ENCODE data around the gene SPTBN5. TPM values are rescaled to one million over a fixed set of nuclear protein-coding genes. Genes with fewer than 3 reads are reported as not detected.

The SPTBN5 gene
- total RNA-seq, 1 donor from 2014 or later = 0.49 TPM

- Histone ChIP-seq H3K9me3 (no peaks in the 10 kb centered on the region), H3K36me3 (peaks cover 0 to 13% of the 10 kb centered on the region in 2 donors), H3K27me3 (no peaks in the 10 kb centered on the region), H3K27ac (no peak overlapping the region), H3K4me1 (peaks cover 12% of the 10 kb centered on the region), H3K4me3 (no peak overlapping the region)
- no peak for TF ChIP-seq POLR2A (IDR thresholded peaks at IDR 0.05)
- TF ChIP-seq CTCF (IDR thresholded peaks at IDR 0.05) = no peak
- TF ChIP-seq POLR2AphosphoS5 (IDR thresholded peaks at IDR 0.05; ENCODE audit: insufficient read depth in 1 of 2, low read depth in 1 of 2) = no peak
- DNase-seq (ENCODE audit: extremely low spot score in 2 of 2) = no peak
- intact Hi-C loops (cut with DNase I) = no loop called here
Observed at GRCh38 chr15:41901431-41901830, 7.6 kb upstream of the SPTBN5 start.

GRCh38 chr15:41900526-41901380, 6.9 kb upstream of the SPTBN5 start:
- Histone ChIP-seq H3K4me3 (no peak overlapping the region), H3K27me3 (no peaks in the 10 kb centered on the region), H3K27ac (no peak overlapping the region), H3K9me3 (no peaks in the 10 kb centered on the region), H3K4me1 (peaks cover 12% of the 10 kb centered on the region), H3K36me3 (peaks cover 0 to 13% of the 10 kb centered on the region in 2 donors)
- intact Hi-C loops (cut with DNase I) = no loop called here
- no peak for DNase-seq (ENCODE audit: extremely low spot score in 2 of 2)
- TF ChIP-seq CTCF (IDR thresholded peaks at IDR 0.05) = no peak
- TF ChIP-seq POLR2A (IDR thresholded peaks at IDR 0.05) = no peak
- TF ChIP-seq POLR2AphosphoS5 (IDR thresholded peaks at IDR 0.05; ENCODE audit: insufficient read depth in 1 of 2, low read depth in 1 of 2) = no peak

- Histone ChIP-seq H3K27ac (no peak overlapping the region), H3K27me3 (no peaks in the 10 kb centered on the region), H3K9me3 (no peaks in the 10 kb centered on the region), H3K4me1 (peaks cover 14% of the 10 kb centered on the region), H3K4me3 (no peak overlapping the region), H3K36me3 (peaks cover 0 to 13% of the 10 kb centered on the region in 2 donors)
- no peak for TF ChIP-seq POLR2AphosphoS5 (IDR thresholded peaks at IDR 0.05; ENCODE audit: insufficient read depth in 1 of 2, low read depth in 1 of 2)
- TF ChIP-seq POLR2A (IDR thresholded peaks at IDR 0.05) = no peak
- intact Hi-C loops (cut with DNase I) = no loop called here
- no peak for DNase-seq (ENCODE audit: extremely low spot score in 2 of 2)
Observed at GRCh38 chr15:41899854-41900442, 6.1 kb upstream of the SPTBN5 start.

- H3K27ac ChIP-seq = no peak overlapping the region
- H3K4me3 ChIP-seq = no peak overlapping the region
- H3K27me3 ChIP-seq = no peaks in the 10 kb centered on the region
- H3K9me3 ChIP-seq = no peaks in the 10 kb centered on the region
- H3K4me1 ChIP-seq = peaks cover 22% of the 10 kb centered on the region
- intact Hi-C loops (cut with DNase I) = no loop called here
- peaks cover 0 to 13% of the 10 kb centered on the region in 2 donors for H3K36me3 ChIP-seq
- no peak for DNase-seq (ENCODE audit: extremely low spot score in 2 of 2)
- TF ChIP-seq POLR2A (IDR thresholded peaks at IDR 0.05) (no peak), CTCF (IDR thresholded peaks at IDR 0.05) (no peak)
Observed at GRCh38 chr15:41897363-41897799, 3.5 kb upstream of the SPTBN5 start.

GRCh38 chr15:41896566-41896965, 2.7 kb upstream of the SPTBN5 start:
- Histone ChIP-seq H3K4me1 (peaks cover 22% of the 10 kb centered on the region), H3K27ac (no peak overlapping the region), H3K9me3 (no peaks in the 10 kb centered on the region), H3K4me3 (no peak overlapping the region), H3K27me3 (no peaks in the 10 kb centered on the region), H3K36me3 (peaks cover 0 to 13% of the 10 kb centered on the region in 2 donors)
- no peak for DNase-seq (ENCODE audit: extremely low spot score in 2 of 2)
- no peak for TF ChIP-seq POLR2AphosphoS5 (IDR thresholded peaks at IDR 0.05; ENCODE audit: insufficient read depth in 1 of 2, low read depth in 1 of 2)
- TF ChIP-seq CTCF (IDR thresholded peaks at IDR 0.05) = no peak
- no peak for TF ChIP-seq POLR2A (IDR thresholded peaks at IDR 0.05)
- intact Hi-C loops (cut with DNase I) = no loop called here

Measured in vagina (tissue), 2 donors.